Dedifferentiated amniotic fluid mesenchymal stem cell (primary cell): ENCODE data around the gene ATP2B3.
"Not testable (repeated sequence)": the region's sequence is repeated elsewhere in the genome, so short reads cannot be mapped to it uniquely, and the experiment has no call there.

ENCODE experiments used
- DNase-seq: peaks from one replicate; pipeline ENCODE4 v3.0.0-alpha.2; 2016; ENCODE audit errors: extremely low spot score

The ATP2B3 gene

GRCh38 chrX:153595859-153596857, 78.7 kb downstream of the ATP2B3 start:
- no peak for DNase-seq

DNA sequence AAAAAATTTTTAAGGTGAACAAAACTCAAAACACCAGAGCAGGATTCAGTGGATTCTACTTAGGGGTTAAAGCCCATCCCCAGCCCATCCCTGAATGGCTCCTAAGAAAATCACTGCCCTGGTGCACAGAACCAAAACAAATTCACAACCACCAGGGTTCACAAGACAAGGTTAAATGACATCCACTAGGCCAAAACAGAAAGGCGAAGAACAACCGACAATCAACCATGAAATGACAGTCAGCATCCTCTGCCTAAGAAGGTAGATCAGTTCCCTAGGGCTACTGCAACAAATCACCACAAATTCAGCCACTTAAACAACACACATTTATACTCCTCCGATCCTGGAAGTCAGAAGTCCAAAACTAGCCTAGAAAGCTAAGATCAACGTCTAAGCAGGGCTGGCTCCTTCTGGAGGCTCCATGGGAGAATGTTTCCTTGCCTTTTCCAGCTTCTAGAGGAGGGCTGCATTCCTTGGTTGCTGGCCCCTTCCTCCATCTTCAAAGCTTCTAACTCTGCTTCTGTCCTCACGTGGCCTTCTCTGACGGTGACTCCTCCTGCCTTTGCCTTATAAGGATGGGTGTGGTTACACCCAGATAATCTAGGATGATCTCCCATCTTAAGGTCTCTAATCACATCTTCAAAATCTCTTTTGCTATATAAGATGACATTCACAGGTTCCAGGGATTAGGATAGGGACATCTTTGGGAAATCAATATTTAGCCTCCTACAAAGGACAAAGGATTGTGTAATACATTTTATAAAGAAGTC, 79.7 kb downstream of the ATP2B3 start:
- DNase-seq, result no peak

- no peak for DNase-seq
Measured at GRCh38 chrX:153598541-153599191, 81.2 kb downstream of the ATP2B3 start, which contains the start of gene CCNQ. Gene CCNQ, minus strand, starts transcription at chrX:153599139. Its CDS starts 66 bp downstream, at chrX:153599073.

GRCh38 chrX:153599192-153600031, 82.0 kb downstream of the ATP2B3 start:
- peak; percentile 64 for DNase-seq

- no peak for DNase-seq
Measured at GRCh38 chrX:153600032-153600373, 82.6 kb downstream of the ATP2B3 start.

DNA sequence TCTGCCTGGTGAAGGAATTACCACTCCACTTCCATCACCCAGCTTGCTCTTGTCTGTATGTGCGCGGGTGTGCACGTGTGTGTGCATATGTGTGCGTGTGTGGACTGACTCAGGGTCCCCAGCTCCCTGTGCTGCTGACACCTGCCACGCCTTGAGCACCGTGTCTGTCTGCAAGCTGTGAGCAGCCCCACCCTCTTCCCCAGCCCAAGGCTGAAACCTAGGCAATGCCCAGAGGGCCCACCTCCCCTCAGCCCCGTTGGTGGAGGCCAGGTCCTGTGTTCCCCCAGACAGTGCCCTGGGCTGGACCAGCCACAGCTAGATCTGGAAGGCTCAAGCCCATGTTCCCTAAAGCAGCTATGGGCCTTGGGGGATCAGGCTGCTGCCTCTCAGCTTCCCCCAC, 83.5 kb downstream of the ATP2B3 start:
- DNase-seq, result no peak

- no peak for DNase-seq
Measured at GRCh38 chrX:153601511-153602110, 84.2 kb downstream of the ATP2B3 start.

GRCh38 chrX:153602601-153603000, 85.2 kb downstream of the ATP2B3 start:
- no peak for DNase-seq

GRCh38 chrX:153603131-153603656, 85.8 kb downstream of the ATP2B3 start:
- DNase-seq, result no peak

GRCh38 chrX:153604666-153605380, 87.4 kb downstream of the ATP2B3 start:
- DNase-seq, result not testable (repeated sequence)

- no peak for DNase-seq
Measured at GRCh38 chrX:153606503-153606902, 89.1 kb downstream of the ATP2B3 start.

DNA sequence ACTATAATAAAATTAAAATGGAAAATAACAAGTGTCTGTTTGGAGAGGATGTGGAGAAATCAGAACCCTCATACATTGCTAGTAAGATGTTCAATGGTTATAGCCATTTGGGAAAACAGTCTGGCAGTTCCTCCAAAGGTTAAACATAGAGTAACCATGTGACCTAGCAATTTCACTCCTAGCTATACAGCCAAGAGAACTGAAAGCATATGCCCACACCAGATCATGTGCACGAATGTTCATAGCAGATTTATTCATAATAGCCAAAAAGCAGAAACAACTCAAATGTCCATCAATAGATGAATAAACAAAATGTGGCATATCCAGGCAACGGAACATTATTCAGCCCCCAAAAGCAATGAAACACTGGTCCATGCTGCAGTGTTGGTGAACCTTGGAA, 90.9 kb downstream of the ATP2B3 start:
- no peak for DNase-seq

DNA sequence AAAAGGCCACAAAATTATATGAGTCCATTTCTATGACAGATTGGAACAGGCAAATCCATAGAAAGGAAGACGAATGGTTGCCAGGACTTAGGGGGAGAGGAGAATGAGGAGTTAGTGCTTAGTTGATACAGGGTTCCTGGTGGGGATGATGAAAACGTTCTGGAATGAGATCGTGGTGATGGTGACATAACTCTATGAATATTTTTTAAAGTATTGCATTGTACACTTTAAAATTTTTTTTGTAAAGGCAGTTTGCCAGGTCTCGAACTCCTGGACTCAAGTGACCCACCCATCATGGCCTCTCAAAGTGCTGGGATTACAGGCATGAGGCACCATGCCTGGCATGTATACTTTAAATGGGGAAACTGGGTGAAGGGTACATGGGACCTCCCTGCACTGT, 91.4 kb downstream of the ATP2B3 start:
- peak; percentile 24 for DNase-seq

- peak; percentile 23 for DNase-seq
Measured at GRCh38 chrX:153609917-153610835, 92.7 kb downstream of the ATP2B3 start.

DNA sequence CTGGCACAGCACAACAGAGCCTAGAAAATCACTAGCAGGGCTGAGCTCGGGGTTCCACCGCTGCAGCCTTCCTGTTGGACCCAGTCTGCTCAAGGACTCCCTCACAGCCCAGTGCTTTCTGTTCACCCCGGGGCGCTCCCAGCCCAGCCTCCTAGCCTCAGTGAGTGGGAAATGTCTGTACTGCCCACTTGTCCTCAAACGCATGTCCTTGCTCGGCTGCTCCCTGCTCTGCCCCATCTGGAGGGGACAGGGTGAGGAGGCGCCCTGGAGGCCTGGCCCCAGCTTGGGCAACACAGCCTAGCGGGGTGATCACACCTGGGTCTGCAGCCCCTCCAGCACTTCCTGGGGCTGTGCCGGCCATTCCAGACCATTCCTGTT, 93.4 kb downstream of the ATP2B3 start:
- no peak for DNase-seq

- no peak for DNase-seq
Measured at GRCh38 chrX:153611298-153612095, 94.1 kb downstream of the ATP2B3 start.

DNA sequence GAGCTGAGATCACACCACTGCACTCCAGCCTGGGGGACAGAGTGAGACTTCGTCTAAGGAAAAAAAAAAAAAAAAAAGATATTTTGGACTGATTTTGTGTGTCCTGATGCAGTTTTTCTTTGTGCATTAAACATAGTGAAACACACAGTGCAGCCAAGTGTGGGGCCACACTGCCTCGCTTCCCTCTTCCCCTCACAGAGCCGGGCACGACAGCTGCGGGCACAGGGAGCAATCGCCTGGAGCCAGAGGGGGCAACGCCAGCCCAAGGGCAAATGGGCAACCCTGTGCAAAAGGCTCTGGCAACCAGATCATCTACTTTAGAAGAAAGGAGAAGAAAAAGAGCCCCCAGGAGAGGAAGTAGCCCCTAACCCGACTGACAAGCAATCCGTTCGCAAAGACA, 95.0 kb downstream of the ATP2B3 start:
- no peak for DNase-seq

DNA sequence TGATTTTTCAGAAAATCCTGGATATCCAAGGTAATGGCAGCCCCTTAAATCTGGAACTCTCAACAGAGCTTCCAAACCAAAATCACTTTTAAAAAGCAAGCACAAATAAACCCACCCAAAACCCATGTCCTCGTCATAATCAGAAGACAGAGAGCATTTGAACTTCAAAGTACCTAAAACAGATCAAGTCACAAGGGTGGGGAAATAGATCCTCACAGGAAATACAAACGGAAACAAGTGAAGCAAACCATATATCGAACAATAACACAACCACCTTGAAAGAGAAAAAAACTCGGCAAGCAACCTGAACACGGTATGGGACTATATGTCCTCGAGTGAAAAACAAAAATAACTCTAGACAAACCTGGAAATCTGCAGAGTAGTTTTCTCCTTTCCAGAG, 97.4 kb downstream of the ATP2B3 start:
- no peak for DNase-seq
